HL-60 (cell line): ENCODE measurements around the gene FTO.
A peak's percentile ranks its signal among the peaks of the same experiment; 100 is the strongest.

Experiments used
- GABPA ChIP-seq: IDR thresholded peaks from 2 replicates; pipeline ENCODE4 v1.6.1; 2012; ENCODE audit warnings: low read depth
- POLR2AphosphoS5 ChIP-seq: IDR thresholded peaks from 2 replicates; pipeline ENCODE4 v1.6.1; 2012; ENCODE audit warnings: low read depth
- TF ChIP-seq, protein P1 (sequence below): IDR thresholded peaks from one replicate; pipeline ENCODE4 v1.5.1; 2011; ENCODE audit warnings: low read length, control low read depth, inconsistent platforms; ENCODE audit not compliant: insufficient read depth

- TF ChIP-seq, protein P1, sequence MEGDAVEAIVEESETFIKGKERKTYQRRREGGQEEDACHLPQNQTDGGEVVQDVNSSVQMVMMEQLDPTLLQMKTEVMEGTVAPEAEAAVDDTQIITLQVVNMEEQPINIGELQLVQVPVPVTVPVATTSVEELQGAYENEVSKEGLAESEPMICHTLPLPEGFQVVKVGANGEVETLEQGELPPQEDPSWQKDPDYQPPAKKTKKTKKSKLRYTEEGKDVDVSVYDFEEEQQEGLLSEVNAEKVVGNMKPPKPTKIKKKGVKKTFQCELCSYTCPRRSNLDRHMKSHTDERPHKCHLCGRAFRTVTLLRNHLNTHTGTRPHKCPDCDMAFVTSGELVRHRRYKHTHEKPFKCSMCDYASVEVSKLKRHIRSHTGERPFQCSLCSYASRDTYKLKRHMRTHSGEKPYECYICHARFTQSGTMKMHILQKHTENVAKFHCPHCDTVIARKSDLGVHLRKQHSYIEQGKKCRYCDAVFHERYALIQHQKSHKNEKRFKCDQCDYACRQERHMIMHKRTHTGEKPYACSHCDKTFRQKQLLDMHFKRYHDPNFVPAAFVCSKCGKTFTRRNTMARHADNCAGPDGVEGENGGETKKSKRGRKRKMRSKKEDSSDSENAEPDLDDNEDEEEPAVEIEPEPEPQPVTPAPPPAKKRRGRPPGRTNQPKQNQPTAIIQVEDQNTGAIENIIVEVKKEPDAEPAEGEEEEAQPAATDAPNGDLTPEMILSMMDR: peak; percentile 69
- no peak for TF ChIP-seq POLR2AphosphoS5
- TF ChIP-seq GABPA: no peak
Observed at GRCh38 chr16:53743149-53743566, 39.2 kb downstream of the FTO start.
